HepG2 (cell line): ENCODE data around the gene RBM19. TPM values are rescaled to one million over a fixed set of nuclear protein-coding genes. Genes with fewer than 3 reads are reported as not detected.

Source experiments
- ATAC-seq: fragments of 200-7000 bp; cut with Tn5 transposase; 3 replicates; pipeline ENCODE4 v1.9.1; 2020; ENCODE audit warnings: mild to moderate bottlenecking, moderate library complexity
- BruUV-seq: library from RNA; stranded (reverse); fragments of 400-500 nt; replicated peaks from 2 replicates; lab custom pipeline; 2021; lab: Mats Ljungman, UMichigan
- CTCF ChIA-PET: fragments of 300-600 bp; formaldehyde crosslinking; extraction: SDS; loops from one replicate; lab custom pipeline; 2021; ENCODE audit warnings: low total read pairs, inconsistent platforms, low intra/inter-chr PET ratio; lab: Yijun Ruan, JAX
- POLR2A ChIA-PET: fragments of 350-600 bp; sonication (Branson Sonifier 250); formaldehyde crosslinking; loops from one replicate; lab custom pipeline; 2020; ENCODE audit warnings: antibody characterized with exemption, inconsistent platforms; lab: Yijun Ruan, JAX
- DNase-seq: peaks from one replicate; pipeline ENCODE4 v3.0.0-alpha.2; 2015; ENCODE audit warnings: low spot score
- FAIRE-seq: peaks from 3 replicates; lab custom pipeline; 2011; peaks lifted over from hg19 to GRCh38; lab: Jason Lieb, UNC
- H2AFZ ChIP-seq: one replicate; pipeline ENCODE4 v1.6.1; 2011; ENCODE audit warnings: low read length, inconsistent platforms
- H3K27ac ChIP-seq: fragments of 300-600 bp; 3 replicates; pipeline ENCODE4 v1.8.0; 2011; ENCODE audit warnings: mixed run types, mild to moderate bottlenecking, mixed read lengths, low read length, inconsistent platforms; ENCODE audit not compliant: insufficient read depth; ENCODE audit errors: extremely low read length
- H3K27me3 ChIP-seq, 2 experiments: fragments of 200-600 bp in 1 of 2; 2 replicates in 1 of 2; 3 replicates in 1 of 2; pipeline versions ENCODE4 v1.6.0 to v1.8.0; 2011; ENCODE audit warnings: low read length in 2 of 2, mild to moderate bottlenecking in 2 of 2, moderate library complexity in 2 of 2, inconsistent platforms in 1 of 2; ENCODE audit not compliant: insufficient read depth in 2 of 2, control insufficient read depth in 1 of 2
- H3K36me3 ChIP-seq, 2 experiments: fragments of 200-600 bp in 1 of 2; replicated peaks in 1 of 2; 2 replicates in 1 of 2; 3 replicates in 1 of 2; pipeline versions ENCODE4 v1.5.1 to v1.8.0; 2011; ENCODE audit warnings: low read length in 2 of 2, inconsistent platforms in 1 of 2; ENCODE audit not compliant: insufficient read depth in 2 of 2, control insufficient read depth in 1 of 2
- H3K4me1 ChIP-seq: 2 replicates; pipeline ENCODE4 v1.5.1; 2012; ENCODE audit warnings: low read length, inconsistent platforms; ENCODE audit not compliant: insufficient read depth
- H3K4me2 ChIP-seq: 2 replicates; pipeline ENCODE4 v1.6.0; 2011; ENCODE audit warnings: low read depth, low read length, inconsistent platforms
- H3K4me3 ChIP-seq, 3 experiments: fragments of 200-600 bp in 1 of 3; sonication (generic), shearing (Covaris generic) in 1 of 3; replicated peaks in 1 of 3; 2 replicates each; pipeline ENCODE4 v1.5.1; 2011 to 2016; ENCODE audit warnings: low read length in 3 of 3, inconsistent platforms in 2 of 3, low read depth in 2 of 3, mild to moderate bottlenecking in 2 of 3, control low read depth in 1 of 3, mixed read lengths in 1 of 3; ENCODE audit not compliant: insufficient read depth in 1 of 3
- H3K79me2 ChIP-seq: one replicate; pipeline ENCODE4 v1.6.1; 2011; ENCODE audit warnings: low read length, inconsistent platforms; ENCODE audit not compliant: insufficient read depth
- H3K9ac ChIP-seq: 2 replicates; pipeline ENCODE4 v1.6.0; 2011; ENCODE audit warnings: mild to moderate bottlenecking, low read depth, low read length, inconsistent platforms; ENCODE audit not compliant: insufficient read depth
- H3K9me3 ChIP-seq: 2 replicates; pipeline ENCODE4 v1.5.1; 2012; ENCODE audit warnings: mild to moderate bottlenecking, low read length
- H4K20me1 ChIP-seq: 2 replicates; pipeline ENCODE4 v1.6.0; 2011; ENCODE audit warnings: inconsistent platforms, mild to moderate bottlenecking, low read length, moderate library complexity; ENCODE audit not compliant: insufficient read depth
- ZNF7 ChIP-seq: IDR thresholded peaks from 2 replicates; pipeline ENCODE4 v1.6.1; 2016; ENCODE audit warnings: missing biosample characterization, missing genetic modification reagents
- WGBS: methylation state at CpG from one replicate; pipeline ENCODE4 v1.1.6; 2017; ENCODE audit warnings: low lambda C conversion rate; 5-methylcytosine and 5-hydroxymethylcytosine counted together
- in situ Hi-C: cut with HindIII; loops from 2 replicates; pipeline ENCODE4 v1.10.0; 2017; ENCODE audit warnings: low pct_unique_long_range_greater_than_20kb; ENCODE audit not compliant: extremely low pct_ligation_motif_present
- intact Hi-C: fragments of 100-400 bp; cut with micrococcal nuclease; formaldehyde crosslinking; loops from one replicate; pipeline ENCODE4 v1.10.0; 2022; ENCODE audit not compliant: unreplicated experiment
- polyA plus RNA-seq, 8 experiments: library from polyadenylated mRNA; depleted of rRNA in 3 of 8; stranded (reverse) in 7 of 8; unstranded in 1 of 8; fragments of >200 nt; fragmentation: Illumina TruSeq in 4 of 8; extraction: Trizol in 4 of 8; gene quantifications; 2 replicates each; pipeline versions ENCODE4 v1.2.1 to v1.2.3, GENCODE V29; 2011 to 2016; ENCODE audit warnings: low read depth in 4 of 8, missing spikeins in 1 of 8, mixed read lengths in 1 of 8; ENCODE audit not compliant: insufficient read depth in 1 of 8
- total RNA-seq, 5 experiments: library from RNA; depleted of rRNA; stranded (reverse); fragments of >200 nt; fragmentation: Illumina TruSeq; extraction: Trizol; gene quantifications; 2 replicates each; pipeline ENCODE4 v1.2.3, GENCODE V29; 2016; ENCODE audit warnings: low read depth in 1 of 5
- TF ChIP-seq, protein P1 (sequence below), 2 experiments: sonication (generic) in 1 of 2; formaldehyde crosslinking in 1 of 2; IDR thresholded peaks; 2 replicates each; pipeline versions ENCODE4 v1.4.0 to v1.6.1; 2016 to 2020; ENCODE audit warnings: borderline replicate concordance in 1 of 2, low read depth in 1 of 2, mild to moderate bottlenecking in 1 of 2, missing genetic modification reagents in 1 of 2
- TF ChIP-seq, protein P2 (sequence below): IDR thresholded peaks from 2 replicates; pipeline ENCODE4 v1.6.1; 2016; ENCODE audit warnings: missing compliant biosample characterization, missing genetic modification reagents, borderline replicate concordance

RBM19 gene
- total and polyA plus RNA-seq, 2 of the 13 experiments (the other 11 are each of a cell fraction or from before 2014, with no cell fraction given): 19.3 to 32.2 TPM

DNA sequence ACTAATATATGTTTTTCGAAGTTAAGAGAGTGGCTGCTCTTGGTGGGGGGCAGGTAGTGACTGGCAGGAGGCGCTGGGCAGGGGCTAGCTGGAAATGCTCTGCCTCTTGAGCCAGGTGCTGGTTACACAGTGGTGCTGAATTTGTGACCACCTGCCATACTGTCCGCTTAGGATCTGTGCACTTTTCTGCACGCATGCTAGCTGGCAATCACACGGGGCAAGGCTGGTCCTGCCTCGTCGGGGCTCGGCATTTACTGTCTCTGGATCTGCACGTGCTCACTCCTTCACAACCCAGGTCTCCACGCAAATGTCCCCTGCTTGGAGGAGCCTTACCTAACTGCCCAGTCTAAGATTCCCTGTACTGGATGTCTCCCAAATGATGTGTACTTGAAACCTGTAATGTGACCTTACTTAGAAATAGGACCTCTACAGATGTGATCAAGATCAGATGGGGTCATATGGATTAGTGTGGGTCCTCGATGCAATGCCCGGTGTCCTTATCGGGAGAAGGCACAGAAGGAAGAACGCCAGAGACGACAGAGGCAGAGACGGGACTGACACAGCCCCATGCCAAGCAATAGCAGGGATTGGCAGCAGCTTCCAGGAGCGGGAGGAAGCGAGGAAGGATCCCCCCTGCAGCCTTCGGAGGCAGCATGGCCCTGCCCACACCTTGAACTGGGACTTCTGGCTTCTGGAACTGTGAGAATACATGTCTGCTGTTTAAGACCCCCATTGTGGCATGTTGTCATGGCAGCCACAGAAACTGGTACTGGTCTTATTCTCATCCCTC lies 59.5 kb downstream of the RBM19 start (continued):
- TF ChIP-seq, protein P1, sequence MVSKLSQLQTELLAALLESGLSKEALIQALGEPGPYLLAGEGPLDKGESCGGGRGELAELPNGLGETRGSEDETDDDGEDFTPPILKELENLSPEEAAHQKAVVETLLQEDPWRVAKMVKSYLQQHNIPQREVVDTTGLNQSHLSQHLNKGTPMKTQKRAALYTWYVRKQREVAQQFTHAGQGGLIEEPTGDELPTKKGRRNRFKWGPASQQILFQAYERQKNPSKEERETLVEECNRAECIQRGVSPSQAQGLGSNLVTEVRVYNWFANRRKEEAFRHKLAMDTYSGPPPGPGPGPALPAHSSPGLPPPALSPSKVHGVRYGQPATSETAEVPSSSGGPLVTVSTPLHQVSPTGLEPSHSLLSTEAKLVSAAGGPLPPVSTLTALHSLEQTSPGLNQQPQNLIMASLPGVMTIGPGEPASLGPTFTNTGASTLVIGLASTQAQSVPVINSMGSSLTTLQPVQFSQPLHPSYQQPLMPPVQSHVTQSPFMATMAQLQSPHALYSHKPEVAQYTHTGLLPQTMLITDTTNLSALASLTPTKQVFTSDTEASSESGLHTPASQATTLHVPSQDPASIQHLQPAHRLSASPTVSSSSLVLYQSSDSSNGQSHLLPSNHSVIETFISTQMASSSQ (IDR thresholded peaks at IDR 0.05; ENCODE audit: low read depth): no peak
- TF ChIP-seq, protein P1 (CRISPR knock-in tag; IDR thresholded peaks at IDR 0.05; ENCODE audit: borderline replicate concordance): no peak

- no peak for ATAC-seq
- POLR2A ChIA-PET: no interaction called here
Observed at GRCh38 chr12:113905829-113906228, 60.3 kb downstream of the RBM19 start.

More at GRCh38 chr12:113905829-113906228, 60.3 kb downstream of the RBM19 start:
- BruUV-seq: no TSS peak
- Histone ChIP-seq H3K4me3 (no peak overlapping the region), H3K79me2 (no peaks in the 10 kb centered on the region), H2AFZ (no peak overlapping the region), H3K27me3 (no peaks in the 10 kb centered on the region), H3K4me1 (no peaks in the 10 kb centered on the region), H4K20me1 (no peaks in the 10 kb centered on the region), H3K27ac (no peak overlapping the region), H3K4me2 (no peak overlapping the region), H3K9me3 (no peaks in the 10 kb centered on the region), H3K36me3 (peaks cover 27 to 63% of the 10 kb centered on the region in 2 experiments; a peak in 4 of 5 replicates), H3K9ac (no peak overlapping the region)
- no peak for FAIRE-seq
- CTCF ChIA-PET: no interaction called here
- in situ Hi-C loops (no loop called here), intact Hi-C loops (no loop called here)
- WGBS: 100% methylated on average over 3 of the region's 4 CpGs
- no peak for DNase-seq
- peak; percentile 92 for TF ChIP-seq ZNF7 (CRISPR knock-in tag)
- TF ChIP-seq, protein P2, sequence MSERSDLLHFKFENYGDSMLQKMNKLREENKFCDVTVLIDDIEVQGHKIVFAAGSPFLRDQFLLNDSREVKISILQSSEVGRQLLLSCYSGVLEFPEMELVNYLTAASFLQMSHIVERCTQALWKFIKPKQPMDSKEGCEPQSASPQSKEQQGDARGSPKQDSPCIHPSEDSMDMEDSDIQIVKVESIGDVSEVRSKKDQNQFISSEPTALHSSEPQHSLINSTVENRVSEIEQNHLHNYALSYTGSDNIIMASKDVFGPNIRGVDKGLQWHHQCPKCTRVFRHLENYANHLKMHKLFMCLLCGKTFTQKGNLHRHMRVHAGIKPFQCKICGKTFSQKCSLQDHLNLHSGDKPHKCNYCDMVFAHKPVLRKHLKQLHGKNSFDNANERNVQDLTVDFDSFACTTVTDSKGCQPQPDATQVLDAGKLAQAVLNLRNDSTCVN: no peak
- TF ChIP-seq, all 625 proteins: peak for 1
